Kidney epithelial cell (primary cell): ENCODE results near the gene ABCC4. TPM values are rescaled to one million over a fixed set of nuclear protein-coding genes. Genes with fewer than 3 reads are reported as not detected.
"Not testable (repeated sequence)": the region's sequence is repeated elsewhere in the genome, so short reads cannot be mapped to it uniquely, and the experiment has no call there.

Source experiments
- DNase-seq: peaks from one replicate; pipeline ENCODE4 v3.0.0-alpha.2; 2010; ENCODE audit warnings: low read depth
- H3K27me3 ChIP-seq: 2 replicates; pipeline ENCODE4 v1.6.0; 2011; ENCODE audit warnings: low read length; ENCODE audit not compliant: control insufficient read depth, insufficient read depth
- H3K36me3 ChIP-seq: 2 replicates; pipeline ENCODE4 v1.5.1; 2011; ENCODE audit warnings: low read length; ENCODE audit not compliant: control insufficient read depth, insufficient read depth
- H3K4me3 ChIP-seq: 2 replicates; pipeline ENCODE4 v1.5.1; 2011; ENCODE audit warnings: low read depth, mild to moderate bottlenecking, control low read depth, low read length
- CTCF ChIP-seq: IDR thresholded peaks from 2 replicates; pipeline ENCODE4 v1.5.1; 2011; ENCODE audit warnings: mild to moderate bottlenecking, moderate library complexity, low read length, control low read depth, inconsistent platforms; ENCODE audit not compliant: insufficient read depth, poor library complexity, severe bottlenecking
- total RNA-seq: library from RNA; depleted of rRNA; stranded (reverse); fragments of >200 nt; gene quantifications from 2 replicates; pipeline ENCODE4 v1.2.3, GENCODE V29; 2015

Gene ABCC4
- total RNA-seq, 1 donor from 2014 or later: 17.3 TPM

DNA sequence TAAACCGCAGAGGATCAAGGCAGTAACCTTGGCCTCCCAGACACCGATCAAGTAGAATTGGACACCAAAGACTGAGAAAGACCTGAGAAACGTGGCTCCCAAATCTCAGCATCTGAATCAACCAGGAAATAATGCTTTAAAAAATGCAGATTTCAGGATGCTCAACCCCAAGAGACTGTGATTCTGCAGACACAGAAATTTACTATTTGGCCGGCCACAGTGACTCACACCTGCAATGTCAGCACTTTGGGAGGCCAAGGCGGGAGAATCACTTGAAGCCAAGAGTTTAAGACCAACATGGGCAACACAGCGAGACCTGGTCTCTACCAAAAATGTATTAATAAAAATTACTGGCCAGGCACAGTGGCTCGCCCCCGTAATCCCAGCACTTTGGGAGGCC, 6.2 kb downstream of the ABCC4 start:
- no peak for TF ChIP-seq CTCF
- Histone ChIP-seq H3K27me3 (no peaks in the 10 kb centered on the region), H3K36me3 (no peaks in the 10 kb centered on the region), H3K4me3 (no peak overlapping the region)
- DNase-seq: no peak

- no peak for DNase-seq
- Histone ChIP-seq H3K4me3 (no peak overlapping the region), H3K36me3 (no peaks in the 10 kb centered on the region), H3K27me3 (no peaks in the 10 kb centered on the region)
- TF ChIP-seq CTCF: no peak
Observed at GRCh38 chr13:95292622-95293021, 8.6 kb downstream of the ABCC4 start.

- not testable (repeated sequence) for H3K36me3 ChIP-seq, H3K4me3 ChIP-seq, DNase-seq, H3K27me3 ChIP-seq
Observed at GRCh38 chr13:95289901-95290300, 11.3 kb downstream of the ABCC4 start.

GRCh38 chr13:95289020-95289444, 12.2 kb downstream of the ABCC4 start:
- Histone ChIP-seq H3K36me3 (no peaks in the 10 kb centered on the region), H3K4me3 (no peak overlapping the region), H3K27me3 (no peaks in the 10 kb centered on the region)
- DNase-seq: no peak
- TF ChIP-seq CTCF: no peak

- no peak for DNase-seq
- H3K4me3 ChIP-seq: no peak overlapping the region
- TF ChIP-seq CTCF: no peak
- no peaks in the 10 kb centered on the region for H3K27me3 ChIP-seq
- H3K36me3 ChIP-seq: no peaks in the 10 kb centered on the region
Observed at GRCh38 chr13:95284436-95284835, 16.8 kb downstream of the ABCC4 start.

GRCh38 chr13:95279016-95279415, 22.2 kb downstream of the ABCC4 start:
- no peak overlapping the region for H3K4me3 ChIP-seq
- no peaks in the 10 kb centered on the region for H3K27me3 ChIP-seq
- H3K36me3 ChIP-seq: no peaks in the 10 kb centered on the region
- DNase-seq: no peak
- TF ChIP-seq CTCF: no peak
